Astrocyte (in vitro differentiated cells and primary cell): ENCODE results near the gene DMPK.

Experiments
- EZH2 ChIP-seq: IDR thresholded peaks from 2 replicates; pipeline ENCODE4 v1.6.1; 2012; ENCODE audit warnings: mild to moderate bottlenecking, low read length, inconsistent platforms; ENCODE audit not compliant: insufficient read depth
- TF ChIP-seq, protein P1 (sequence below): IDR thresholded peaks from 2 replicates; pipeline ENCODE4 v1.5.1; 2011; ENCODE audit warnings: low read depth, mild to moderate bottlenecking, inconsistent platforms, low read length, moderate library complexity; ENCODE audit not compliant: insufficient read depth

DNA sequence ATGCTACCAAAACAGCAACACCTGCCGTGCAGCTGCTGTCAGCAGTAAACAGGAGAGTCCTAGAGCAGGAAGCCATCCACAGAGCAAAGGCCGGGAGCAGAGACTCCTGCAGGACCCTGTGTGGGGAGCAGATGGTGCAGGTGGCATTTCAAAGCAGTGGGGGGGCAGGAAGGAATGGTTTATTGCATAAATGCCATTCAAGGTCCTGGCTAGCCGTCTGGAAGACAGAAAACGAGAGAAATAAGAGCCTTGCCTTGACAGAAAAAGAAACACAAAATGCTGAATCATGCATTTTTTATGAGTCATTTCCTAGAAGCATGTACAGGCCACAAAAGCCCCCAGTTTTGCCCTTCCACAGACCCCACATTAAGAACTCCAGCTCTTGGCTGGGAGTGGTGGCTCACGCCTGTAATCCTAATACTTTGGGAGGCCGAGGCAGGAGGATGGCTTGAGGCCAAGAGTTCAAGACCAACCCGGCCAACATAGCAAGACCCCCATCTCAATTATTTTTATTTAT is 27.4 kb upstream of the DMPK start:
- TF ChIP-seq, protein P1, sequence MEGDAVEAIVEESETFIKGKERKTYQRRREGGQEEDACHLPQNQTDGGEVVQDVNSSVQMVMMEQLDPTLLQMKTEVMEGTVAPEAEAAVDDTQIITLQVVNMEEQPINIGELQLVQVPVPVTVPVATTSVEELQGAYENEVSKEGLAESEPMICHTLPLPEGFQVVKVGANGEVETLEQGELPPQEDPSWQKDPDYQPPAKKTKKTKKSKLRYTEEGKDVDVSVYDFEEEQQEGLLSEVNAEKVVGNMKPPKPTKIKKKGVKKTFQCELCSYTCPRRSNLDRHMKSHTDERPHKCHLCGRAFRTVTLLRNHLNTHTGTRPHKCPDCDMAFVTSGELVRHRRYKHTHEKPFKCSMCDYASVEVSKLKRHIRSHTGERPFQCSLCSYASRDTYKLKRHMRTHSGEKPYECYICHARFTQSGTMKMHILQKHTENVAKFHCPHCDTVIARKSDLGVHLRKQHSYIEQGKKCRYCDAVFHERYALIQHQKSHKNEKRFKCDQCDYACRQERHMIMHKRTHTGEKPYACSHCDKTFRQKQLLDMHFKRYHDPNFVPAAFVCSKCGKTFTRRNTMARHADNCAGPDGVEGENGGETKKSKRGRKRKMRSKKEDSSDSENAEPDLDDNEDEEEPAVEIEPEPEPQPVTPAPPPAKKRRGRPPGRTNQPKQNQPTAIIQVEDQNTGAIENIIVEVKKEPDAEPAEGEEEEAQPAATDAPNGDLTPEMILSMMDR = no peak
- TF ChIP-seq EZH2 = no peak
